Fibroblast of pulmonary artery (primary cell): ENCODE data around the gene CD22.

Experiments used
- DNase-seq: peaks from one replicate; pipeline ENCODE4 v3.0.0-alpha.2; 2010; ENCODE audit warnings: low read depth
- H3K4me3 ChIP-seq: replicated peaks from 2 replicates; pipeline ENCODE4 v1.5.1; 2011; ENCODE audit warnings: low read depth, mild to moderate bottlenecking, control low read depth, low read length, moderate library complexity
- CTCF ChIP-seq: IDR thresholded peaks from 2 replicates; pipeline ENCODE4 v1.5.1; 2011; ENCODE audit warnings: mild to moderate bottlenecking, control low read depth, low read length, inconsistent platforms; ENCODE audit errors: missing control alignments

The CD22 gene

GRCh38 chr19:35287713-35288112, 41.3 kb upstream of the CD22 start:
- H3K4me3 ChIP-seq = no peak overlapping the region
- no peak for TF ChIP-seq CTCF
- no peak for DNase-seq

DNA sequence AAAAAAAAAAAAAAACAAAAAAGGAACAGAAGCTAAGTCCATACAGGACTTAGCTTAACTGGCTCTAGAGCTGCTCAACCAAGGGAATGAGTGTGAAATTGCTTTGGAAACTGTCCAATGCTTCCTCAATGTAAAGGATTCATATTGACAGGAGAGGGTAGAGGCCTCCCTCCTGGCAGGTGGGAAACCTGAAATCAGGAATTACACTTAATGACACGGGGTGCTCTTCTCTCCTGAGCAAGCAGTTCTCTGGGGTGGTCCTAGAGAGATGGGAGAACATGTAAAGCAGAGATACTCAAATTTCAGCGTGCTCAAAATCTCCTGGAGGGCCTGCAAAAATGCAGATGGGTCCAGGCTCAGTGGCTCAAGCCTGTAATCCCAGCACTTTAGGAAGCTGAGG, 40.7 kb upstream of the CD22 start:
- H3K4me3 ChIP-seq = no peak overlapping the region
- no peak for TF ChIP-seq CTCF
- DNase-seq = no peak

GRCh38 chr19:35288906-35289305, 40.1 kb upstream of the CD22 start:
- DNase-seq = no peak
- H3K4me3 ChIP-seq = no peak overlapping the region
- TF ChIP-seq CTCF = no peak

DNA sequence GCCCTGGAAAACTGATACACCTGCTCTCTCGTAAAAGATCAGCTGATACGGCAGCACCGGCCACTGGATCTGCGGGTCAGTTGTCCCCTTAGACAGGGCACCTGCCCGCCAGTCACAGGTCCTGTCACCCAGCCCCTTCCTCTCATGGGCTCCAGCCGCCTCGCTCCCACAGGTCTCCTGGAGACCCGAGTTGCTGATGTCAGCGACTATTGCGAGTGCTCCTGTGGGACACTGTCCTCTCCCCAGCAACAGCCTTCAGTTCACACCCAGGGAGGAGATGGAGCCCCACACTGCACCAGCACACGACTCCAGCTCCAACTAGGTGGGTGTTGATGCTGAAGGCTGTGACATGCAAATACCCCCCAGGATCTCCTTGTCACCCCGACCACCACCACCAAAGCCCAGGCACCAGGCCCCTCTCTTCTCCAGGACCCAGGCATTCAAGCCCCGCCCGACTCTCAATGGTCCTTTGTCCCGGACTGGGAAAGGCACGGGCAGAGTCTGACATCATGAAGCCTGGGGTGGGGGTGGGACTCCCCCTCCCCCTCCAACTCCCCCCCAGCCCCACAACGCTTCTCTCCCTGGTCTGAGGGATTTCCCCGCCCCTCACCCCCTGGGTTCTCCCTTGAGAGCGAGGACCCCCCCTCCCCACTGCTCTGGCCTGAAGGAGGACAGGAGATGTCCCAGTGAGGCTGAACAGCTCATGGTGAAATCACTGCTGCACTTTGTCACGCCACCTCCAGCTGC, 38.4 kb upstream of the CD22 start:
- DNase-seq = no peak
- no peak for TF ChIP-seq CTCF
- no peak overlapping the region for H3K4me3 ChIP-seq

- H3K4me3 ChIP-seq = no peak overlapping the region
- DNase-seq = no peak
- no peak for TF ChIP-seq CTCF
These were observed 37.7 kb upstream of the CD22 start for GRCh38 chr19:35291259-35291658.

GRCh38 chr19:35291916-35292315, 37.1 kb upstream of the CD22 start, which contains the start of gene MAG:
Gene MAG, plus strand, starts transcription at chr19:35292161. Its CDS starts 3,248 bp downstream, at chr19:35295409.
- no peak for DNase-seq
- H3K4me3 ChIP-seq = no peak within 1 kb of the TSS
- TF ChIP-seq CTCF = no peak
